Astrocyte of the spinal cord (primary cell): ENCODE results near the gene REV3L.
"Not testable (repeated sequence)": the region's sequence is repeated elsewhere in the genome, so short reads cannot be mapped to it uniquely, and the experiment has no call there.

ENCODE experiments used
- DNase-seq: peaks from one replicate; pipeline ENCODE4 v3.0.0; 2011; ENCODE audit warnings: low read depth, low spot score
- H3K4me3 ChIP-seq: 2 replicates; pipeline ENCODE4 v1.5.1; 2011; ENCODE audit warnings: low read depth, mild to moderate bottlenecking, low read length, moderate library complexity
- in situ Hi-C: cut with HindIII; loops from 2 replicates; pipeline ENCODE4 v1.10.0; 2017; ENCODE audit warnings: low sequenced_read_pairs
- TF ChIP-seq, protein P1 (sequence below): IDR thresholded peaks from 2 replicates; pipeline ENCODE4 v1.5.1; 2012; ENCODE audit warnings: low read depth, mild to moderate bottlenecking, low read length, inconsistent platforms

REV3L gene

DNA sequence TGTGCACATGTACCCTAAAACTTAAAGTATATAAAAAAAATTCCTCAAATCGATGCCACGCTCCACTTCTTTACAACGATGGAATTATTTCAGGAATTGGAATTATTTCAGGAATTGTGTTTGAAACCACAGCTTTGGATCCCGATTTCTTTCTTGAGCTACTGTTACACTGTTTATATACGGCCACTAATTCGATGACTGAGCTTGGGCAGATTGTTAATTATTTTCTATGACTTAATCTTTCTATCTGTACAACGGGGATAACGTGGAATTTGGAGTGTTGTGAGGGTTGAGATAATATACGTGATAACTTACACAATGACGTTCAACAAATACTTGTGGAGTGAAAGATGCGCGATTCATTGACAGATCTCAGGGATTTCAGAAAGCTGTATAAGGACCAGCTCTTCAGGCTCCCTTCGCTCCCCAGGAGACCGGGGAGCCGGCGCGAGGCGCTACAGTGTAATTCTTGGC lies 224.4 kb downstream of the REV3L start:
- TF ChIP-seq, protein P1, sequence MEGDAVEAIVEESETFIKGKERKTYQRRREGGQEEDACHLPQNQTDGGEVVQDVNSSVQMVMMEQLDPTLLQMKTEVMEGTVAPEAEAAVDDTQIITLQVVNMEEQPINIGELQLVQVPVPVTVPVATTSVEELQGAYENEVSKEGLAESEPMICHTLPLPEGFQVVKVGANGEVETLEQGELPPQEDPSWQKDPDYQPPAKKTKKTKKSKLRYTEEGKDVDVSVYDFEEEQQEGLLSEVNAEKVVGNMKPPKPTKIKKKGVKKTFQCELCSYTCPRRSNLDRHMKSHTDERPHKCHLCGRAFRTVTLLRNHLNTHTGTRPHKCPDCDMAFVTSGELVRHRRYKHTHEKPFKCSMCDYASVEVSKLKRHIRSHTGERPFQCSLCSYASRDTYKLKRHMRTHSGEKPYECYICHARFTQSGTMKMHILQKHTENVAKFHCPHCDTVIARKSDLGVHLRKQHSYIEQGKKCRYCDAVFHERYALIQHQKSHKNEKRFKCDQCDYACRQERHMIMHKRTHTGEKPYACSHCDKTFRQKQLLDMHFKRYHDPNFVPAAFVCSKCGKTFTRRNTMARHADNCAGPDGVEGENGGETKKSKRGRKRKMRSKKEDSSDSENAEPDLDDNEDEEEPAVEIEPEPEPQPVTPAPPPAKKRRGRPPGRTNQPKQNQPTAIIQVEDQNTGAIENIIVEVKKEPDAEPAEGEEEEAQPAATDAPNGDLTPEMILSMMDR: no peak
- in situ Hi-C loops: no loop called here
- H3K4me3 ChIP-seq: peak overlapping the region; percentile 83
- no peak for DNase-seq

DNA sequence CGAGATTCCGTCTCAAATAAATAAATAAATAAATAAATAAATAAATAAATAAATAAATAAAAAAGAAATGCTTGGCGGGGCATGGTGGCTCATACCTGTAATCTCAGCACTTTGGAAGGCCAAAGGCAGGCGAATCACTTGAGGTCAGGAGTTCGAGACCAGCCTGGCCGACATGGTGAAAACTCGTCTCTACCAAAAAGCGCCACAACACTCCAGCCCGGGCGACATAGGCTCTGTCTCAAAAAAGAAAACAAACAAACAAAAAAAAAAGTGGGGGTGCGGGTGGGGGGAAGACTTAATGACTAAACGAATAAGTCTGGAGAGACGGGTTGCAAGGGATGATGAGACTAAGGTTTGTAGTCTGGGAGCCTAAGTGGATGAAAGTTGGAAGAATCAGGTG lies 225.0 kb downstream of the REV3L start:
- DNase-seq: no peak
- TF ChIP-seq, protein P1: no peak
- in situ Hi-C loops: no loop called here
- no peak overlapping the region for H3K4me3 ChIP-seq

DNA sequence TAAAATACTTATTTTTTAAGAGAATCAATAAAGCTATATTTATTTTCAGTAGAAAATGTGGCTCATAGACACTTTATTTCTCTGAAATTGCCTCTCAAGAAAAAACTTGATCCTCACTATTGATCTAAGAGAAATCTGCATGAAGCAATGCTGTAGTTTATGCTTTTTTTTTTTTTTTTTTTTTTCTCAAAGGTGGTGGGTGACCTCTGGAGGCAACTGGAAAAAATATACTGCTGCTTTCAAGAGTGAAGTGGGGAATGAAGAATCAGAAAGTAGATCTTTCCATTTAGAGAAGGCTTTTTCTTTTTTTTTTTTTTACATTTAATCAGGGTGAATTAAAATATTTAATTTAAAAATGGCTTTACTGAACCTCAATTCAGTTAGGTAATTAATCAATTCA lies 226.4 kb downstream of the REV3L start:
- TF ChIP-seq, protein P1: peak; percentile 13
- H3K4me3 ChIP-seq: no peak overlapping the region
- DNase-seq: no peak
- in situ Hi-C loops: no loop called here

DNA sequence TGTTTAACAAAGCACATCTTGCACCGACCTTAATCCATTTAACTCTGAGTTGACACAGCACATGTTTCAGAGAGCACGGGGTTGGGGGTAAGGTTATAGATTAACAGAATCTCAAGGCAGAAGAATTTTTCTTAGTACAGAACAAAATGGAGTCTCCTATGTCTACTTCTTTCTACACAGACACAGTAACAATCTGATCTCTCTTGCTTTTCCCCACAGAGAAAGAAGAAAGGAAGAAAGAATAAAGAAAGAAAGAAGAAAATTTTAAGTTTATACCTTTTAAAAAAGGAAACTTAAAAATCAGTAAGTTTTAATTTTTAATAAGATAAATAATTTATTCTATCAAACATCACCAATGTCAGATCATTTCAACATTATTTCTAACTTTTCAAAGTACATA lies 227.2 kb downstream of the REV3L start:
- DNase-seq, in situ Hi-C loops, H3K4me3 ChIP-seq: not testable (repeated sequence)

DNA sequence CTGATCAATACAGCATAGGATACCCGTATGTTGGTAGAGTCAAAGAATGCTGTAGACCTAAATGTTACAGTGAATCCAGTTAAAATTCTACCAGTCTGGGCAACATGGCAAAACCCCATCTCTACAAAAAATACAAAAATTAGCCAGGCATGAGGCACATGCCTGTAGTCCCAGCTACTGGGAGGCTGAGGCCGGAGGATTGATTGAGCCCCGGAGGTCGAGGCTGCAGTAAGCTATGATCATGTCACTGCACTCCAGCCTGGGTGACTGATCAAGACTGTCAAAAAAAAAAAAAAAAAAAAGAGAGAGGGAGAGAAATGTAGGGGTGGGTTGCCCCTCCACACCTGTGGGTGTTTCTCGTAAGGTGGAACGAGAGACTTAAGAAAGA lies 228.2 kb downstream of the REV3L start:
- TF ChIP-seq, protein P1: no peak
- no peak for DNase-seq
- no peak overlapping the region for H3K4me3 ChIP-seq
- in situ Hi-C loops: no loop called here

DNA sequence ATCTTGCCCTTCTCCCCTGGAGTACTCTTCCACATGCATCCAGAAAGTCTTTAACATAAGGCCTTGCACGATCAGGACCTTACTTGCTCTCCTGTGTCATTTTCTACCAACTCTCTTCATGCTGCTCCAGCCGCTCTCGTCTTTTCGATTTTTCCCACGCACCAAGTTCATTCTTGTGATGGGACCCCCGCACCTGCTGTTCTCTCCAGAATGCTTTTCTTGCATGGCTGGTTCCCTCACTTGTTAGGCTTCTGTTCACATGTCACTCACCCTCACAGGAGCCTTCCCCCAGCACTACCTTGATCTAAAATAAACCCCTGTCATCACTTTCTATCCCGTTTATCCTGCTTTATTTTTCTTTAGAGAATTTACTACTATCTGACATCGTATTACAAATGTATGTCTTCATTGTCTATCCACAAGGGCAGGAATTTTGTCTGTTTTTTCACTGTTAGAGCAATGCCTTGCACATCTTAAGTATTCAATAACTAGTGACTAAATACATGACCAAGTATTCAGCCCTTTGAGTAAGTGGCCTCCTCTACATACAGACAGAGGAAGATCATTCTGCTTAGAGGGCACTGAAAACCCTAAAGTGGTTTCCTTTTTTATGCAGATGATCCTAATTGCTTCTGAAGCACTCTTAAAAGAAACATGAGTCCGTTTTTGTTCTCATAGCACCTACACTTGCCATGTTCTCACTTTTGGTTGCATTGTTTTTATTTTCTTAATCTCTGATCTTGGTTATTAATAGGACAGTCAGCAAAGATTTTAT lies 228.8 kb downstream of the REV3L start:
- DNase-seq: no peak
- in situ Hi-C loops: no loop called here
- no peak overlapping the region for H3K4me3 ChIP-seq
- TF ChIP-seq, protein P1: no peak

DNA sequence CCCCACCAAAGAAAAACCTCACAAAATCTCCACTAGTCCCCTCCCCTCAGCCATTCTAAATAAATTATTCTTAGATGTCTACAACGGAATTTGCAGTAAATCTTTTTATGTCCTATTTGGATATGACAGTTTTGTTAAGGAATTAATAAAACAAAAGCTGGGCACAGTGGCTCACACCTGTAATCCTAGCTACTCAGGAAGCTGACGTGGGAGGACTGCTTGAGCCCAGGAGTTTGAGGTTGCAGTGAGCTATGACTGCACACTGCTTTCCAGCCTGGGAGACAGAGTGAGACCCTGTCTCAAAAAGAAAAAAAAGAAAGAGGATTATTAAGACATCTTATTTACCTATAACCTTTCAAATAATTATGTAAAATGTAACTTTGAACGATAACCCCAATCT lies 230.3 kb downstream of the REV3L start:
- TF ChIP-seq, protein P1: no peak
- H3K4me3 ChIP-seq: no peak overlapping the region
- no peak for DNase-seq
- in situ Hi-C loops: no loop called here
